ENCODE data around the gene KIF13A. TPM values are rescaled to one million over a fixed set of nuclear protein-coding genes. Genes with fewer than 3 reads are reported as not detected.
"Not testable (repeated sequence)": the region's sequence is repeated elsewhere in the genome, so short reads cannot be mapped to it uniquely, and the experiment has no call there.

Gene KIF13A
- polyA plus RNA-seq, 1 donor, result 34.1 TPM

- DNase-seq (ENCODE audit: low read depth), result no peak
Measured at GRCh38 chr6:17871189-17871519, 116.3 kb downstream of the KIF13A start.

- DNase-seq (ENCODE audit: low read depth), result no peak
Measured at GRCh38 chr6:17870300-17871188, 116.9 kb downstream of the KIF13A start.

- no peak for DNase-seq (ENCODE audit: low read depth)
Measured at GRCh38 chr6:17869753-17870050, 117.7 kb downstream of the KIF13A start.

GRCh38 chr6:17869010-17869752, 118.3 kb downstream of the KIF13A start:
- DNase-seq (ENCODE audit: low read depth), result no peak

- DNase-seq (ENCODE audit: low read depth), result no peak
Measured at GRCh38 chr6:17867880-17868279, 119.6 kb downstream of the KIF13A start.

GRCh38 chr6:17866876-17867444, 120.5 kb downstream of the KIF13A start:
- no peak for DNase-seq (ENCODE audit: low read depth)

- DNase-seq (ENCODE audit: low read depth), result no peak
Measured at GRCh38 chr6:17865798-17866725, 121.4 kb downstream of the KIF13A start.

GRCh38 chr6:17865243-17865642, 122.2 kb downstream of the KIF13A start:
- no peak for DNase-seq (ENCODE audit: low read depth)

GRCh38 chr6:17863901-17864754, 123.3 kb downstream of the KIF13A start:
- DNase-seq (ENCODE audit: low read depth), result no peak

GRCh38 chr6:17861361-17861760, 126.1 kb downstream of the KIF13A start:
- DNase-seq (ENCODE audit: low read depth), result no peak

GRCh38 chr6:17859846-17860245, 127.6 kb downstream of the KIF13A start:
- no peak for DNase-seq (ENCODE audit: low read depth)

- DNase-seq (ENCODE audit: low read depth), result no peak
Measured at GRCh38 chr6:17858584-17858983, 128.9 kb downstream of the KIF13A start.

- not testable (repeated sequence) for DNase-seq (ENCODE audit: low read depth)
Measured at GRCh38 chr6:17857188-17857587, 130.2 kb downstream of the KIF13A start.

GRCh38 chr6:17856306-17856705, 131.1 kb downstream of the KIF13A start:
- no peak for DNase-seq (ENCODE audit: low read depth)

- DNase-seq (ENCODE audit: low read depth), result no peak
Measured at GRCh38 chr6:17855381-17855780, 132.1 kb downstream of the KIF13A start.

- DNase-seq (ENCODE audit: low read depth), result no peak
Measured at GRCh38 chr6:17853533-17853932, 133.9 kb downstream of the KIF13A start.

- no peak for DNase-seq (ENCODE audit: low read depth)
Measured at GRCh38 chr6:17851720-17852161, 135.7 kb downstream of the KIF13A start.

GRCh38 chr6:17851001-17851719, 136.3 kb downstream of the KIF13A start:
- no peak for DNase-seq (ENCODE audit: low read depth)

GRCh38 chr6:17850281-17850680, 137.2 kb downstream of the KIF13A start:
- no peak for DNase-seq (ENCODE audit: low read depth)

GRCh38 chr6:17847203-17847760, 140.2 kb downstream of the KIF13A start:
- no peak for DNase-seq (ENCODE audit: low read depth)

All from forelimb muscle (tissue), 1 donor.